NOMO-1 treated with dmso at 0.1 percent for 144 hours (cell line): ENCODE data around the gene AGAP5.
"Not testable (repeated sequence)": the region's sequence is repeated elsewhere in the genome, so short reads cannot be mapped to it uniquely, and the experiment has no call there.

Experiments used
- DNase-seq: peaks from one replicate; lab custom pipeline; 2025; ENCODE audit not compliant: unreplicated experiment; lab: John Stamatoyannopoulos, UW

The AGAP5 gene

DNA sequence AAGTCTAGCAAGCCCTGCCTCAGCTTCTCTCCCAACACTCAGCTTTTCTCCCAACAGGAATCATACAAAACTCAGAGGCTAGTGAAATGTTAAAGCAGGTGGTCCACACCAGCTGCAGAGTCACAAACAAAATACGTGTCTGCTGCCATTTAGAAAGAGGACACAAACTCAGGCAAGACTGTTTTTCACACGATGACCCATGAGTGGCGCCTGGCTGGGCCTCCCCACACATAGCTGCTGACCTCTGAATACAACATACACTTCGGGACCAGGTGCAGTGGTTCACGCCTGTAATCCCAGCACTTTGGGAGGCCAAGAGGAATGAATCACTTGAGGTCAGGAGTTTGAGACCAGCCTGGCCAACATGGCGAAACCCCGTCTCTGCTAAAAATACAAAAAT is 35.2 kb downstream of the AGAP5 start:
- not testable (repeated sequence) for DNase-seq

DNA sequence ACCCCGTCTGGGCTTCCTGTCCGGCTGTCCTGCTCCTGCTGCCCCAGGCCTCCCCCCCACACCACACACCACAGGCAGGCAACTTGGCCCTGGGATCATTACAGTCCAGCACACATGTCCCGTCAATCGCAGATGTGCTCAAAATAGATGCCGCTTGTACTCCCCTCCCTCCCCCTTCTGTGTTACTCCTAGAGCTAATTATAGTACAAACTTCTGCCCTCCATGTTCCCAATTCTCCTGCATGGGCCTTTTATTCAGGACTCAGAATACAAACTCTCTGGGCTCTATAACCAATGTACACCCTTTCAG is 42.0 kb downstream of the AGAP5 start, which contains the start of gene SYNPO2L:
SYNPO2L (minus strand) TSS at position 40 of the 309 bp plus-strand sequence. CDS start 107 bp downstream, outside the sequence.
- no peak for DNase-seq

DNA sequence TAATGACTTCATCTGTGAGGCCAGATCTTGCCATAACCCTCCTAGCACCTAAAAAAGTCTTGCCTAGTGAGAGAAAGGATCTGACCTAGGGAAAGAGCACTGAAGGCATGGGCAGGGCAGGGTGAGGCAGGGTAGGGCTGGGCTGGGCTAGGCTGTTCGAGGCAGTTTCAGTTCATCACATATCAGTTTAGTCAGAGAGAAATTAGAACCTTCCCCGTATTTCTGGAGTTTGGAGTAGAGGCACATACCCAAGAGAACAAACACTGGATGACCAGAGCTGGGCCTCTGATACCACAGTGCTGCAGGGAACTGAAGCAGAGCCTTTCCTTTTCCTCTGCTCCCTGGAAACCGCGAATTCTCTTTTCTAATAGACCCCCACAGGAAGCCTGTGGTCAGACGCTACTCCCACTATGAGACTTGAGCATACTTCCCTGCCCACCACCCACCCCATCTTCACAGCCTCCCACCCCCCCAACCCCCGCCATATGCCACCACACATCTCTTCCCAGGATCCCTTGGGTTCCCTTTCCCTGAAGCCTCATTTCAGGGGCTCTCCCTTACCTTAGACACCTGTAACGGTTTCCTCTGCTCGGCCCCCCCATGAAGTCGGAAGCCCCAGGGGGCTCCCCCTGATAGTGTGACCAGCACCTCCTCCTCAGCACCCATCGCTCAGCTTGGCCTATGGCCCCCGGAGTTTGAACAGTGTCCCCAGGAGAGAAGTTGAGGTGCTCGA is 42.5 kb downstream of the AGAP5 start:
- DNase-seq: no peak

DNA sequence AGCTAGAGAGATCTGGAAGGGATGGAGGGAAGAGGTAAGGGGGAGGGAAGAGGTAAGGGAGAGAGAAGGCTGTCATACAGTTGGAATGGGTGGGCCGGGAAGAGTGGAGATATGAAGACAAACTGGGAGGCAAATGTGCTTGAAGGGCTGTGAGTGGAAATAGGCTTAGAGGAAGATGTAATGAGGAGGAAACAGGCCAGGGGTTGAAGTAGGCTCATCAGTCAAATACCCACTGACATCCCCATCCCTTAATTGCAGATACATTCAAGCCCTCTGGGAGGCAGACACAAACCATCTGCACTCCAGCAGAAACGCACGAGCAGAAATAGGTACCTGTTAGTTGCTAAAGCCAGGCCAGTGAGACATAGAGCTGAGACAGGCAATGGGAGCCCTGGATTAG is 44.2 kb downstream of the AGAP5 start:
- peak; percentile 23 for DNase-seq

DNA sequence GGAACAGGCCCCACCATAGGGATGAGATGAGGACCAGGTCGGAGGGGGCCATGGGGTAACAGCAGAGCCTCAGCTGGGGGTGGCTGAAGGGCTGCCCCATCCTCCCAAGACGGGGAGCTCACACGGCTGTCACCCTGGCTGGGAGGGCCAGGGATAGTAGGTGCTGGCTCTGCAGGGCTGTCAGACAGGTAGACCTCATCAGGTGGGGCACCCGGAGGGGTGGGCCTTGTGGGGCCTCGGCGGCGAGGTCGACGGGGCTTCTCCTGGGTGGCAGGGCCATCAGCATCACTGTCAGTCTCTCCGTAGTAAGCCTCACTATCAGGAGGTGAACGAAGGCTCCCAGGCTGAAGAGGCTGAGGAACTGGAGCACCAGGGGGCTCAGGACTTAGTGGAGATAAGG is 44.7 kb downstream of the AGAP5 start:
- DNase-seq: no peak

GRCh38 chr10:73650537-73651331 is 47.2 kb downstream of the AGAP5 start:
- DNase-seq: peak; percentile 73

GRCh38 chr10:73649876-73650536 is 47.9 kb downstream of the AGAP5 start:
- no peak for DNase-seq

GRCh38 chr10:73648975-73649829 is 48.7 kb downstream of the AGAP5 start:
- DNase-seq: no peak

- DNase-seq: no peak
These were observed 49.8 kb downstream of the AGAP5 start for GRCh38 chr10:73647875-73648651.

DNA sequence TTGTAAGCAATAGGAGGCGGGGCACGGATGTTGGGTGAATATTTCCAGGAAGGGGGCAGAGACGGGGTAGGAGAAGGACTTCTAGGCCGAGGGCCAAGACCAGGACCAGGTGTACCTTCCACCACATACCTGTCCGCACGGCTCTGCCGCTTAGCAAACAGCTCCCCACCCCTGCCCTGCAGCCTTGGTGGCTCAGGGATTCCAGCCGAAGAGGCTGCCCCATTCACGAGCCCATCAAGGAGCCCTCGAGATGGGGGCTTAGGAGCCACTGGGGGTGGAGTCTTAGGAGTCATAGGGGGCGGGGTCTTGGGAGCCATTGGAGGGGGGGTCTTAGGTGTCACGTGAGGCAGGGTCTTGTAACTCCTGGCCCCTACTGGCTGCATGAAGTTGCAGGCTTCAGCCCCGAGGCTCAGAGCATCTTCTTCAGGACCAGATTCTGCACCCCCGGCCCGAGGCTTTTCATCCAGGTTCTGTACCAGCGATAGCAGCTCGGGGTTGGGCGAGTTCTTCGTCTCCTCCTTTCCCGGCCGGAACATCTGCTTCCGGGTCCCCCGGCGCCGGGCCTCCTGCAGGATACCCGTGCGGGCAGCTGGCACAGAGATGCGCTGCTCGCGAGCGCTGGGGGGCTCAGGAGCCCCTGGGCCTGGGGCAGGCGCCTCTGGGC is 50.6 kb downstream of the AGAP5 start:
- DNase-seq: no peak

DNA sequence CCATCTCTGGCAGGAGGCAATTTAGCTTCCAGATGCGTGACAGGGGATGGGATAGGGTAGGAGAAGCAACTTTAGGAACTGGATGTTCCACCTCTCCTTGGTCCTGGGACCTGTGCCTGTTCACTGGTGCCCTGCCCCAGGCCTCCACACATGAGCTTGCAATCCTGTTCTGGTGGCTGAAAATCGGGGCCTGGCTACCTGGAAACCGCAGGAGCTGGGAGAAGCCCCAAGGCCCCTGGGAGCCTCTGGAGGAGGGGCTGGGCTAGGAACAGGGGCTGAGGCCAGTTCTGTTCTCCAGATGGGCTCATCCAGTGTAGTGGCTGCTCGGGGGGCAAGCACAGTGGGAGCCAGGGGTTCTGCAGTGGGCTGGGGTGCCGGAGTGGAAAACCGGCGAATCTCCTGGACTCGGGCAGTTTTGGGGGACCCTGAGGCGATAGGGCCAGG is 51.3 kb downstream of the AGAP5 start:
- DNase-seq: no peak

GRCh38 chr10:73645251-73645650 is 52.7 kb downstream of the AGAP5 start:
- DNase-seq: peak; percentile 9

GRCh38 chr10:73644767-73645166 is 53.1 kb downstream of the AGAP5 start:
- no peak for DNase-seq

- DNase-seq: peak; percentile 9
These were observed 53.7 kb downstream of the AGAP5 start for GRCh38 chr10:73644015-73644743.

GRCh38 chr10:73643362-73643761 is 54.5 kb downstream of the AGAP5 start:
- no peak for DNase-seq

- peak; percentile 19 for DNase-seq
These were observed 56.4 kb downstream of the AGAP5 start, which contains the start of gene MYOZ1 for GRCh38 chr10:73641328-73642060. MYOZ1 (minus strand) TSS chr10:73641474; CDS start chr10:73640017, 1,457 bp downstream.

- no peak for DNase-seq
These were observed 58.6 kb downstream of the AGAP5 start for GRCh38 chr10:73639286-73639685.

DNA sequence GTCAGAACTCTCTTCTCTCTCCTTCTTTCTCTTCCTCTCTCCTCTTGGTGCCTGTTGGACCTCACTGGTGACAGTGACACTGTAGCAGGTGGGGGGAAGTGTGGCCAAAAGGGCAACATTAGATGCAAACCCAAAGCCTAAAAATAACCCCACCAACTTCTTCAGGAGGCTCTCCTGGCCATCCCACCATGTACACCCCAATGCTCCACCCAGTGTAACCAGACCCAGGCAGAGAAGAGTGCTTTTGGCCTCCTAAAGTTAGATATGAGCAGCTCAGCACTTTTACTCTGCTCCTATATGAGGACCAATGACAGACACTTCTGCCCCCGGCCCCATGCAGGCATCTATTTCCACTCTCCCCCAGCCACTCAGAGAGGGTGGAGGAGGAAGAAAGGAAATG is 62.1 kb downstream of the AGAP5 start:
- no peak for DNase-seq
